Activated T-helper 1 cell treated with anti-CD3 and anti-CD28 coated beads, Interleukin-12 subunit alpha, Interleukin-12 subunit beta, Interleukin-2, Interleukin-4 antibody, amounts not matched to agents 30 ng/mL and 10 ng/mL and 1 ng/mL, durations not matched to agents 14 hours and 24 hours and 36 hours (primary cell): ENCODE results near the gene GRM8. TPM values are rescaled to one million over a fixed set of nuclear protein-coding genes. Genes with fewer than 3 reads are reported as not detected.

Experiments used
- DNase-seq: peaks from one replicate; pipeline ENCODE4 v3.0.0; 2021; ENCODE audit warnings: low spot score
- H3K27ac Mint-ChIP-seq: one replicate; pipeline ENCODE4 v1.8.0; 2021; ENCODE audit warnings: mild to moderate bottlenecking, mixed read lengths
- H3K27me3 Mint-ChIP-seq: one replicate; pipeline ENCODE4 v1.8.0; 2022; ENCODE audit warnings: mild to moderate bottlenecking, moderate library complexity, mixed read lengths; ENCODE audit not compliant: insufficient read depth
- H3K36me3 Mint-ChIP-seq: one replicate; pipeline ENCODE4 v1.8.0; 2021; ENCODE audit warnings: low read depth, mixed read lengths
- H3K4me1 Mint-ChIP-seq: one replicate; pipeline ENCODE4 v1.8.0; 2021; ENCODE audit warnings: low read depth, mixed read lengths
- H3K4me3 Mint-ChIP-seq: one replicate; pipeline ENCODE4 v1.8.0; 2021; ENCODE audit warnings: mild to moderate bottlenecking, moderate library complexity, mixed read lengths
- H3K9me3 Mint-ChIP-seq: one replicate; pipeline ENCODE4 v1.8.0; 2021; ENCODE audit warnings: mixed read lengths
- intact Hi-C: fragments of 100-400 bp; cut with micrococcal nuclease; formaldehyde crosslinking; loops from one replicate; pipeline ENCODE4 v1.15.1; 2024
- total RNA-seq: library from RNA; stranded (reverse); gene quantifications from 2 replicates; pipeline ENCODE4 v1.2.3, GENCODE V29; 2022

GRM8 gene
- total RNA-seq, 1 donor from 2014 or later = not detected

DNA sequence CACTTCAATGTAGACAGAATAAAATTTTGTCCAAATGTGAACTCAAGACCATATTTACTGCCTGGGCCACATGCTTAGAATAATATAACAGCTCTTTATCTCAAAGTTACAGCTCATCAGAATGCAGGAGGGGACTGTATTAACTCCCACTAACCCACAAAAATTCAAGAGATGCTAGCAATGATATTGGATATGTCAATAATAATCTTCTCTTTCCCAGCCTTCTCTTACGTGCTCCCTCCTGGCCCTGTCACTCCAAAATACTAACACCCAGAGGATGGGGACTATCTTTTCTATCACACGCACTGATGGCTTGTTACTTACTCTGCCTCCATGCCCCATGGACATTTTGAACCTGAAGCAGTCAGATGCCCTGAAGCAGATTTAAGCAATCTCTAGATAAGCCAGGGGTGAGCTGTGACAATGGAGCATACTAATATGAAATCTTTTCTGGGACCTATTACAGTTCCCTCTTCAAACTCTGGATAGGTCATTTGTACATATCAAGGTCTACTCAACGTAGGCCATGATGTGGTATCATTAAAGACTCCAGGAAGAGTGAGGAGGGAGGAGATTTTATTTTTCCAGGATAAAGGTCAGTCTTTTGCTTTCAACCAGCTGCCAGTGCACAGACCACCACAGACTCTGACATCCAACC is 803.0 kb downstream of the GRM8 start:
- Mint-ChIP-seq H3K4me1 (no peaks in the 10 kb centered on the region), H3K4me3 (no peak overlapping the region), H3K27me3 (no peaks in the 10 kb centered on the region), H3K9me3 (peaks cover 5% of the 10 kb centered on the region), H3K27ac (no peak overlapping the region), H3K36me3 (no peaks in the 10 kb centered on the region)
- intact Hi-C loops = no loop called here
- DNase-seq = no peak

DNA sequence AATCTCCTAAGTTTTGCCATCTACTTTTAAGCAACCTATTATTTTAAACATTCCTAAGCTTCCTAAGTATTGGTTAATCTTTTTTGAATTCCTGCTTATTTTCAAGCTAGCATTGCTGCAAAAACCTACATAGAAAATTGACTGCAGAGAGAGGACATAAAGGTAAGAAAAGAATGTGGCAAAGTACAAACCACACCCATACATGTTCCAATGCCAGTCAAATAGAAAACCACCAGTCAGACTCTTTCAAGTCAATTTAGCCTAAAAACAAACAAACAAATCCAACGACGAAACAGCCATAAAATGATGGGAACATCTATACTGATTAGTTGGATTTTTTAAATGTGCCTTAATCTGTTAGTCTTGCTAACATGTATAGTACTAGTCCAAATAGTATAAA is 804.8 kb downstream of the GRM8 start:
- H3K27ac Mint-ChIP-seq = no peak overlapping the region
- intact Hi-C loops = no loop called here
- no peaks in the 10 kb centered on the region for H3K4me1 Mint-ChIP-seq
- no peak for DNase-seq
- H3K27me3 Mint-ChIP-seq = no peaks in the 10 kb centered on the region
- H3K4me3 Mint-ChIP-seq = no peak overlapping the region
- no peaks in the 10 kb centered on the region for H3K36me3 Mint-ChIP-seq
- H3K9me3 Mint-ChIP-seq = peaks cover 2% of the 10 kb centered on the region

- intact Hi-C loops = no loop called here
Observed at GRCh38 chr7:126445991-126446390, 806.8 kb downstream of the GRM8 start.

DNA sequence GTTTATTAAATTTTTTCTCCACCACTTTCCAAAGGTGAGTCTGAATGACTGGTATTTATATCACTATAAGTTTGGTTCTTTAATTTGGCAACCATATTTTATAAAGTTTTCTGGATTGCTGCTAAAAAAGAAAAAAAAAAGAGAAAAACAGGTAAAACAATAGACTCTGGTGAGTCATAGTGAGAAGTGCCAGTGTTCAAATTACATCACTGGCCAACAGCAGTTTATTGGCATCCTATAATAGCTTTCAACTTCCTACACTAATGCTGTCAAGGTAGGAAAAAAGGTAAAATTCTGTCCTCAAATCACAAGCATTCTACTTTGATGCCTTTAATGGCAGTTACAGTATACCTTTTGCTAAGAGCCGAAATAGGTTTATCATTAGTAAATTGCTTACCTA is 808.8 kb downstream of the GRM8 start:
- Mint-ChIP-seq H3K9me3 (no peaks in the 10 kb centered on the region), H3K4me1 (no peaks in the 10 kb centered on the region), H3K36me3 (no peaks in the 10 kb centered on the region), H3K27me3 (no peaks in the 10 kb centered on the region), H3K27ac (no peak overlapping the region), H3K4me3 (no peak overlapping the region)
- intact Hi-C loops = no loop called here
- no peak for DNase-seq

More at GRCh38 chr7:126445991-126446390, 806.8 kb downstream of the GRM8 start:
- Mint-ChIP-seq H3K4me3 (no peak overlapping the region), H3K27ac (no peak overlapping the region), H3K27me3 (no peaks in the 10 kb centered on the region), H3K36me3 (no peaks in the 10 kb centered on the region), H3K4me1 (no peaks in the 10 kb centered on the region), H3K9me3 (no peaks in the 10 kb centered on the region)
- no peak for DNase-seq

DNA sequence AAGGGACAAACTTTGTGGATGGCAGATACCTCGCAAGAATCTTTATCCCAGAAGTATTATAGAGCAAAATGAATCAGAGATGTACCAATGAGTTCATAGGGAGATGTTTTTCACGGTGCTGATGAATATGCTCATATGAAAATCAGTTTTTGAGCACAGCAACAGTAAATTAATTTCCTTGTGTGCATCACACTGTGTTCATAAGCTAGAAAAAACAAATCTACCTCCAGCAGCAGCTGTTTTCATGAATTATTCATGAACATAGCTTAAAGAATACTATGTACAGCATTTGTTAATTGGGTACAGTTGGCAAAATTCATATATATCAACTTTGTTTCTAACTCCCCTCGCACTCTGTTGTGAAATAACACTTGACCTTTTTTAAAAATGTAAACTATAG is 809.8 kb downstream of the GRM8 start:
- DNase-seq = no peak
- no peaks in the 10 kb centered on the region for H3K4me1 Mint-ChIP-seq
- H3K36me3 Mint-ChIP-seq = no peaks in the 10 kb centered on the region
- no peaks in the 10 kb centered on the region for H3K9me3 Mint-ChIP-seq
- no peak overlapping the region for H3K4me3 Mint-ChIP-seq
- H3K27me3 Mint-ChIP-seq = no peaks in the 10 kb centered on the region
- intact Hi-C loops = no loop called here
- H3K27ac Mint-ChIP-seq = no peak overlapping the region

GRCh38 chr7:126441745-126442144 is 811.0 kb downstream of the GRM8 start:
- Mint-ChIP-seq H3K4me3 (no peak overlapping the region), H3K36me3 (no peaks in the 10 kb centered on the region), H3K27me3 (no peaks in the 10 kb centered on the region), H3K9me3 (no peaks in the 10 kb centered on the region), H3K27ac (no peak overlapping the region), H3K4me1 (no peaks in the 10 kb centered on the region)
- DNase-seq = no peak
- intact Hi-C loops = no loop called here

- intact Hi-C loops = no loop called here
- H3K27ac Mint-ChIP-seq = no peak overlapping the region
- no peaks in the 10 kb centered on the region for H3K9me3 Mint-ChIP-seq
- H3K4me1 Mint-ChIP-seq = no peaks in the 10 kb centered on the region
- no peak overlapping the region for H3K4me3 Mint-ChIP-seq
- H3K27me3 Mint-ChIP-seq = no peaks in the 10 kb centered on the region
- no peak for DNase-seq
- no peaks in the 10 kb centered on the region for H3K36me3 Mint-ChIP-seq
Observed at GRCh38 chr7:126440542-126440941, 812.2 kb downstream of the GRM8 start.

DNA sequence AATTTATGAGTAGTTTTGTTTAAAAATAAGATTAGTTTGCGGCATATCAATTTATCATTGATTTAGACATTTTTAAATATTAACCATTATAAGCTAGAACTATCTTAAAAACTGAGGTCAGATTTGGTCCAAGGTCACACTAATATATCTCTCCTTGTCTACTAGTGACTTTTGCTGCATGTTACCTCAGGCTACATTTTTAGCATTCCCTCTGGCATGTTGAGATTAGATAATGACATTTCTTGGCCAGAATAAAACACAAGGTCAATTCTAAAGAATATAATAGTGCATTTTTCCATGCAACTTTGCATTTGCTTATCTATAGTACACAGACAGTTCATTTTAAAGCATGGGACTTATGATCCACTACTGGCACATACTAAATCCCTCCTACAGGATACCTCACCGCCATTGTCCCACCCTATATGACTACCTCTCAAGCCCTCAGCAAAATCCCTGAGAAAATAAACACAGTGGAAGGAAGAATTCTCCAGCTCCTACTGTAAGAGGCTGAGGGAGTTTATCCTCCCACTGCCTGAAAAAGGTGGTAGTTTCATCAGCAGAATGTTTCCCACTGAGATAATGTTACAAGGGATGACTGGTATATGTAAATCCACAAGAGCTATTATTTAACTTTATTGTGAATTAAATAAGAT is 816.4 kb downstream of the GRM8 start:
- Mint-ChIP-seq H3K4me1 (no peaks in the 10 kb centered on the region), H3K27me3 (no peaks in the 10 kb centered on the region), H3K27ac (no peak overlapping the region), H3K4me3 (no peak overlapping the region), H3K36me3 (no peaks in the 10 kb centered on the region), H3K9me3 (no peaks in the 10 kb centered on the region)
- intact Hi-C loops = no loop called here
- DNase-seq = no peak

- H3K9me3 Mint-ChIP-seq = no peaks in the 10 kb centered on the region
- H3K27ac Mint-ChIP-seq = no peak overlapping the region
- intact Hi-C loops = no loop called here
- H3K4me1 Mint-ChIP-seq = no peaks in the 10 kb centered on the region
- H3K27me3 Mint-ChIP-seq = no peaks in the 10 kb centered on the region
- no peaks in the 10 kb centered on the region for H3K36me3 Mint-ChIP-seq
- no peak for DNase-seq
- no peak overlapping the region for H3K4me3 Mint-ChIP-seq
Observed at GRCh38 chr7:126426652-126427051, 826.1 kb downstream of the GRM8 start.

- H3K4me1 Mint-ChIP-seq = no peaks in the 10 kb centered on the region
- peaks cover 4% of the 10 kb centered on the region for H3K9me3 Mint-ChIP-seq
- H3K27ac Mint-ChIP-seq = no peak overlapping the region
- H3K27me3 Mint-ChIP-seq = no peaks in the 10 kb centered on the region
- DNase-seq = no peak
- intact Hi-C loops = no loop called here
- no peak overlapping the region for H3K4me3 Mint-ChIP-seq
- no peaks in the 10 kb centered on the region for H3K36me3 Mint-ChIP-seq
Observed at GRCh38 chr7:126424985-126425384, 827.8 kb downstream of the GRM8 start.

GRCh38 chr7:126419047-126419446 is 833.7 kb downstream of the GRM8 start:
- peaks cover 13% of the 10 kb centered on the region for H3K9me3 Mint-ChIP-seq
- H3K27me3 Mint-ChIP-seq = no peaks in the 10 kb centered on the region
- H3K4me3 Mint-ChIP-seq = no peak overlapping the region
- H3K36me3 Mint-ChIP-seq = no peaks in the 10 kb centered on the region
- DNase-seq = no peak
- intact Hi-C loops = no loop called here
- no peak overlapping the region for H3K27ac Mint-ChIP-seq
- no peaks in the 10 kb centered on the region for H3K4me1 Mint-ChIP-seq

- Mint-ChIP-seq H3K4me3 (no peak overlapping the region), H3K27me3 (no peaks in the 10 kb centered on the region), H3K27ac (no peak overlapping the region), H3K9me3 (peaks cover 9% of the 10 kb centered on the region), H3K36me3 (no peaks in the 10 kb centered on the region), H3K4me1 (no peaks in the 10 kb centered on the region)
- DNase-seq = no peak
- intact Hi-C loops = loop anchor here (1.0 kb wide), 1 partner anchor 8 kb away; no protein-coding TSS in a partner anchor
Observed at GRCh38 chr7:126411821-126412383, 840.8 kb downstream of the GRM8 start.

DNA sequence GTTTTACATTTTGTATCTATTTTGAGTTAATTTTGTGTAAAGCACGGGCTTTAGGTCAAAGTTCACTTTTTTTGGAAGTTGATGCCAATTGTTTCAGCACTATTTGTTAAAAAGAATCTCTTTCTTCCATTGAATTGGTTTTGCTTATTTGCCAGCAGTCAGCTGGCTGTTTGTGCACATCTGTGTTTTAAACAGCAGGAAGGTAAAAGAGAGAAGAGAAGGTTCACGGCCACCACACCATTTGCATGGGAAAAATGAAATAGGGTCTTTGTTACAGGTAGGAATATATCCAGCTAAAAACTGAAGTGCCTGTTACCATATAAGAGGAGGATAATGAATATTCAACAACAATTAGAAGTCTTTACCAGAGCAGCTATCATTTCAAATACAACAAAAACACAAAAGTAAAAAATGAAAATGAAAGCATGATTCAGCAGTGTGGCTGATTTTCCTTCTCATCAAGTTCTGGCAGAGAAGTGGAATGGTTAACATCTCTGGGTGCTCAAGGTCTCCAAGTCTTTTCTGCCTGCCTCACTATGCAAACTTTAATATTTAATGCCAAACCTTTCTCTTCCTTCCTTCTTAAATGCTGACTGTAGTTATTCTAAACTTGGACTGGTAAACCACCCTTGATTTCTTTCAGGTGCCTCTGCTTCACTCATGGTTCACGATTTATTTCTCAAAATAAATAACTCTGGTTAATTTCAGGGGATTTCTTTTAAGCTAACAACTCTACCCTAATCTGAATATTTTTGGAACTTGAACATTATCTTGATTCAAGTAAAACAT is 841.5 kb downstream of the GRM8 start:
- intact Hi-C loops = no loop called here
- no peak overlapping the region for H3K27ac Mint-ChIP-seq
- H3K4me3 Mint-ChIP-seq = no peak overlapping the region
- H3K27me3 Mint-ChIP-seq = no peaks in the 10 kb centered on the region
- no peaks in the 10 kb centered on the region for H3K4me1 Mint-ChIP-seq
- DNase-seq = no peak
- H3K36me3 Mint-ChIP-seq = no peaks in the 10 kb centered on the region
- peaks cover 3% of the 10 kb centered on the region for H3K9me3 Mint-ChIP-seq
